Activated CD4-positive, alpha-beta T cell treated with anti-CD3 and anti-CD28 coated beads, Interleukin-2, amount 10 ng/mL, durations not matched to agents 7 days and 5 days (primary cell): Measurements from ENCODE around the gene AKAP13. TPM values are rescaled to one million over a fixed set of nuclear protein-coding genes. Genes with fewer than 3 reads are reported as not detected.
A peak's percentile ranks its signal among the peaks of the same experiment; 100 is the strongest.
"Not testable (repeated sequence)": the region's sequence is repeated elsewhere in the genome, so short reads cannot be mapped to it uniquely, and the experiment has no call there.

ENCODE experiments used
- CTCF ChIA-PET: fragments of 350-600 bp; sonication (Branson Sonifier 250); formaldehyde crosslinking; loops from one replicate; lab custom pipeline; 2021; ENCODE audit warnings: antibody characterized with exemption; lab: Charles Lee
- POLR2A ChIA-PET: fragments of 350-600 bp; sonication (Branson Sonifier 250); formaldehyde crosslinking; loops from one replicate; lab custom pipeline; 2021; ENCODE audit warnings: antibody characterized with exemption; lab: Charles Lee
- DNase-seq: peaks from one replicate; pipeline ENCODE4 v3.0.0-alpha.2; 2020
- H3K27ac Mint-ChIP-seq: one replicate; pipeline ENCODE4 v1.8.0; 2021; ENCODE audit warnings: mild to moderate bottlenecking, moderate library complexity, mixed read lengths
- H3K27me3 Mint-ChIP-seq: one replicate; pipeline ENCODE4 v1.8.0; 2021; ENCODE audit warnings: mixed read lengths
- H3K36me3 Mint-ChIP-seq: one replicate; pipeline ENCODE4 v1.8.0; 2021; ENCODE audit warnings: low read depth, mixed read lengths
- H3K4me1 Mint-ChIP-seq: one replicate; pipeline ENCODE4 v1.8.0; 2021; ENCODE audit warnings: mixed read lengths
- H3K4me3 Mint-ChIP-seq: one replicate; pipeline ENCODE4 v1.8.0; 2021; ENCODE audit warnings: mild to moderate bottlenecking, moderate library complexity, mixed read lengths
- H3K9me3 Mint-ChIP-seq: one replicate; pipeline ENCODE4 v1.8.0; 2021; ENCODE audit warnings: mixed read lengths
- microRNA-seq: library from miRNA; unstranded; fragments of <30 nt; microRNA quantifications from one replicate; pipeline ENCODE4 v1.2.0, GENCODE V29; 2021; ENCODE audit warnings: borderline microRNAs expressed, borderline replicate concordance
- total RNA-seq, 2 experiments: library from RNA; stranded (reverse); gene quantifications; one replicate each; pipeline ENCODE4 v1.2.3, GENCODE V29; 2021

Gene AKAP13
- total RNA-seq, 2 experiments from 2014 or later, result 152 to 181 TPM

GRCh38 chr15:85792912-85793590, 412.6 kb downstream of the AKAP13 start:
- peaks cover 3% of the 10 kb centered on the region for H3K36me3 Mint-ChIP-seq
- peak overlapping the region; percentile 87 for H3K4me3 Mint-ChIP-seq
- H3K4me1 Mint-ChIP-seq, result peaks cover 45% of the 10 kb centered on the region
- CTCF ChIA-PET, result interaction anchor here (1.4 to 1.7 kb wide), 3 partner anchors 15 to 18 kb away, joined by 3 to 5 read pairs (median 4); no protein-coding TSS in a partner anchor
- H3K9me3 Mint-ChIP-seq, result no peaks in the 10 kb centered on the region
- POLR2A ChIA-PET, result interaction anchor here (0.7 kb wide), 1 partner anchor 90 kb away, joined by 3 read pairs; no protein-coding TSS in a partner anchor
- H3K27ac Mint-ChIP-seq, result peak overlapping the region; percentile 28
- DNase-seq, result peak; percentile 39
- H3K27me3 Mint-ChIP-seq, result peaks cover 2% of the 10 kb centered on the region

- peaks cover 37% of the 10 kb centered on the region for H3K4me1 Mint-ChIP-seq
- DNase-seq, result peak; percentile 53
- H3K27ac Mint-ChIP-seq, result peak overlapping the region; percentile 28
- ChIA-PET CTCF (interaction anchor here (1.4 to 1.7 kb wide), 2 partner anchors 16 to 19 kb away, joined by 4 to 5 read pairs; no protein-coding TSS in a partner anchor), POLR2A (no interaction called here)
- peaks cover 3% of the 10 kb centered on the region for H3K36me3 Mint-ChIP-seq
- H3K4me3 Mint-ChIP-seq, result peak overlapping the region; percentile 87
- no peaks in the 10 kb centered on the region for H3K9me3 Mint-ChIP-seq
- peaks cover 2% of the 10 kb centered on the region for H3K27me3 Mint-ChIP-seq
Observed at GRCh38 chr15:85793641-85794597, 413.5 kb downstream of the AKAP13 start.

- Mint-ChIP-seq H3K4me3 (peak within 1 kb of the TSS; percentile 87), H3K36me3 (peaks cover 3% of the 10 kb centered on the region), H3K4me1 (peaks cover 35% of the 10 kb centered on the region), H3K27ac (peak within 1 kb of the TSS; percentile 93), H3K9me3 (no peaks in the 10 kb centered on the region), H3K27me3 (peaks cover 2% of the 10 kb centered on the region)
- POLR2A ChIA-PET, result no interaction called here
- CTCF ChIA-PET, result interaction anchor here (1.3 kb wide), 1 partner anchor 8 kb away, joined by 4 read pairs; no protein-coding TSS in a partner anchor
- peak; percentile 95 for DNase-seq
Observed at GRCh38 chr15:85794598-85795336, 414.4 kb downstream of the AKAP13 start, which contains the start of gene KLHL25. TSS of gene KLHL25 (minus strand) at chr15:85794925. CDS start at chr15:85769810, 25,115 bp downstream.

GRCh38 chr15:85795337-85796305, 415.2 kb downstream of the AKAP13 start:
- Mint-ChIP-seq H3K4me1 (peaks cover 33% of the 10 kb centered on the region), H3K4me3 (peak overlapping the region; percentile 83), H3K36me3 (peaks cover under 1% of the 10 kb centered on the region), H3K9me3 (no peaks in the 10 kb centered on the region), H3K27ac (peak overlapping the region; percentile 63), H3K27me3 (peaks cover 2% of the 10 kb centered on the region)
- DNase-seq, result no peak
- POLR2A ChIA-PET, result interaction anchor here (0.7 kb wide), 1 partner anchor 1155 kb away, joined by 3 read pairs; no protein-coding TSS in a partner anchor
- CTCF ChIA-PET, result interaction anchor here (0.6 to 1.3 kb wide), 2 partner anchors 9 to 478 kb away, joined by 3 to 4 read pairs; no protein-coding TSS in a partner anchor

- not testable (repeated sequence) for H3K4me3 Mint-ChIP-seq, H3K27me3 Mint-ChIP-seq, H3K9me3 Mint-ChIP-seq, H3K27ac Mint-ChIP-seq, DNase-seq, H3K36me3 Mint-ChIP-seq
- ChIA-PET CTCF (interaction anchor here (0.6 kb wide), 1 partner anchor 479 kb away, joined by 3 read pairs; no protein-coding TSS in a partner anchor), POLR2A (interaction anchor here (0.7 kb wide), 1 partner anchor 1154 kb away, joined by 3 read pairs; no protein-coding TSS in a partner anchor)
- H3K4me1 Mint-ChIP-seq, result peaks cover 31% of the 10 kb centered on the region
Observed at GRCh38 chr15:85796371-85796770, 416.0 kb downstream of the AKAP13 start.

Small RNA genes within 50 kb of the gene (microRNA-seq; reads per million reads assigned to microRNA genes)
- gene MIR1276, result 1.3 reads per million
- gene MIR7706, result 56.3 reads per million, percentile 63 among the genes with 10 or more reads in this experiment
